ENCODE data around the gene CDK4.
"Not testable (repeated sequence)": the region's sequence is repeated elsewhere in the genome, so short reads cannot be mapped to it uniquely, and the experiment has no call there.

The CDK4 gene

GRCh38 chr12:57726151-57726883 lies 25.8 kb downstream of the CDK4 start:
- no peak for DNase-seq (ENCODE audit: low read depth, low spot score)

GRCh38 chr12:57725851-57726150 lies 26.3 kb downstream of the CDK4 start:
- no peak for DNase-seq (ENCODE audit: low read depth, low spot score)

GRCh38 chr12:57724936-57725740 lies 27.0 kb downstream of the CDK4 start:
- DNase-seq (ENCODE audit: low read depth, low spot score) = no peak

- DNase-seq (ENCODE audit: low read depth, low spot score) = no peak
Measured at GRCh38 chr12:57724003-57724935, 27.8 kb downstream of the CDK4 start.

GRCh38 chr12:57723630-57723962 lies 28.5 kb downstream of the CDK4 start:
- no peak for DNase-seq (ENCODE audit: low read depth, low spot score)

- no peak for DNase-seq (ENCODE audit: low read depth, low spot score)
Measured at GRCh38 chr12:57722716-57723629, 29.1 kb downstream of the CDK4 start.

GRCh38 chr12:57721846-57722608 lies 30.1 kb downstream of the CDK4 start:
- DNase-seq (ENCODE audit: low read depth, low spot score) = not testable (repeated sequence)

- DNase-seq (ENCODE audit: low read depth, low spot score) = no peak
Measured at GRCh38 chr12:57720606-57721595, 31.2 kb downstream of the CDK4 start.

GRCh38 chr12:57719777-57720605 lies 32.1 kb downstream of the CDK4 start:
- no peak for DNase-seq (ENCODE audit: low read depth, low spot score)

- no peak for DNase-seq (ENCODE audit: low read depth, low spot score)
Measured at GRCh38 chr12:57718641-57719528, 33.2 kb downstream of the CDK4 start.

- no peak for DNase-seq (ENCODE audit: low read depth, low spot score)
Measured at GRCh38 chr12:57717846-57718640, 34.1 kb downstream of the CDK4 start.

GRCh38 chr12:57717131-57717530 lies 35.0 kb downstream of the CDK4 start:
- DNase-seq (ENCODE audit: low read depth, low spot score) = no peak

GRCh38 chr12:57716305-57716704 lies 35.8 kb downstream of the CDK4 start:
- DNase-seq (ENCODE audit: low read depth, low spot score) = no peak

- no peak for DNase-seq (ENCODE audit: low read depth, low spot score)
Measured at GRCh38 chr12:57715786-57716185, 36.3 kb downstream of the CDK4 start.

GRCh38 chr12:57715036-57715748 lies 36.9 kb downstream of the CDK4 start:
- DNase-seq (ENCODE audit: low read depth, low spot score) = not testable (repeated sequence)

GRCh38 chr12:57713209-57713608 lies 38.9 kb downstream of the CDK4 start:
- no peak for DNase-seq (ENCODE audit: low read depth, low spot score)

Data from smooth muscle cell of the brain vasculature (primary cell).